ENCODE measurements around the gene MED27.

Gene MED27

DNA sequence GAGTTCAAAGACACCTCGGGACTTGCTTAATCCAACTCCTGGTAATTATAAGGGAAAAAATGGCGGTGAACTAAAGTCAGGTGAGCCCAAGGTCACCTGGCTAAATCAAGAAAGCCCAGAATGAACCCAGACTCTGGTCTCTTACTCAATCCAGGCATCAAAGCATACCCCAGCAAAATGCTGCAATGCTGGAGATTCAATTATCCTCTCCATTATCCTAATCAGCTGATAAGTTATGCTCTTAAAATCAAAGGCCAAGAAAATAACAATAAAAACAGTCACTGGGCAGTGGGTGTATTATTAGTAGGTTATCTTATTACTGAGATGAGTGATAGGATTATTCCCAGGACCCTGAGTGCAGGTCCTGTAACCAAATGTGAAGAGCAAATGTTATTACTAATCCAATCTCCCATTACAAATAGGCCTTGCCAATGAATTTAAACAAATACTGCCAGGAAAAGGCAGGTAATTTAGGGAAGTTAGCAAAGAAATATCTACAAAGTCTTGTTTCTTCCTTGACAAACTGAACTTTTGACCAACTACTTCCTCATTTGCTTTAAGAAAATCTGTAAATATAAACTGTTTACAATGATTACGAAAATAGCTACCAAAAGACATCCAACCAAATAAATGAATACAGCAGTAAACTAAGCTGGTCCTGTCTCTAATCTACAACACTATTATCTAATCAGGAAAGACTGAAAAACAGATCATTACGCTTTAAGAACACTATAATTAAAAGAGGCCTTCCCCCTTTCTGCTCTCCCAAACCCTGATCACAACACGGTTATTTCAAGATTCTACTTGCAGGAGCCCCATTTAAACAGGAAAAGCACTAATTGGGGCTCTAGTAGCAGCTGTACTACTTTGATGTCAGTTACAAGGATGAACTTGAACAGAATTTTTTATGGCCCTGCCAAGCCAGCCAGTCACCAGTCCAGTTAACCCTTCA is 103.2 kb downstream of the MED27 start:
- no peak for DNase-seq

DNA sequence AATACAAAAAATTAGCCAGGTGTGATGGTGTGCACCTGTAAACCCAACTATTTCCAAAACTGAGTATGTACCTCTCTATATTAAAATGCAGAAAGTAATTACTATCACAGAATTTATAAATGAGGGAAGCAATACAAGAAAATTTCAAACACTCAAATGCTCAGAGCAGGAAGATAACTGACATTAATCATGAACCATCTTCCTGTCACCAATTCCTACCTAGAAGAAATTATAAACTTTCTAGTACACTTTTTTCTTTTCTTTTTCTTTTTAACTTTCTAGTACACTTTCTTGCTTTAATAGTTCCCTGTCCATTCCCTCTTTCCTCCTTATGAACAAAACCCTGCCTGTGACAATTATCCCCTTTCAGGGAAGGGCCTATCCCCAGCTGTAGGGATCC is 106.8 kb downstream of the MED27 start:
- DNase-seq, result no peak

GRCh38 chr9:131971482-131972074 is 108.1 kb downstream of the MED27 start:
- DNase-seq, result no peak

- DNase-seq, result peak in 3 of 56 donors; percentile 13 to 18 (median 13)
These were observed 110.1 kb downstream of the MED27 start for GRCh38 chr9:131969469-131969989.

DNA sequence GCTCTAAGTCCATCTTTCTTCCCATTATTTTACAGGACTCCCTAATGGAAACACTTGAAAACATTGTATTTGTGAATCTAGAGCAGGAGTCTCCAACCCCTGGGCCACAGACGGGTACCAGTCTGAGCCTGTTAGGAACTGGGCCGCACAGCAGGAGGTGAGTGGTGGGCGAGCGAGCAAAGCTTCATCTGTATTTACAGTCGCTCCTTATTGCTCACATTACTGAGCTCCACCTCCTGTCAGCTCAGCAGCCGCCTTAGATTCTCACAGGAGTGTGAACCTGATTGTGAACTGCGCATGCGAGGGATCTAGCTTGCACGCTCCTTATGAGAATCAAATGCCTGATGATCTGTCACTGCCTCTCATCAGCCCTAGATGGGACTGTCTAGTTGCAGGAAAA is 111.0 kb downstream of the MED27 start:
- DNase-seq, result no peak

- DNase-seq, result no peak
These were observed 113.8 kb downstream of the MED27 start for GRCh38 chr9:131965841-131966240.

GRCh38 chr9:131965103-131965502 is 114.6 kb downstream of the MED27 start:
- no peak for DNase-seq

DNA sequence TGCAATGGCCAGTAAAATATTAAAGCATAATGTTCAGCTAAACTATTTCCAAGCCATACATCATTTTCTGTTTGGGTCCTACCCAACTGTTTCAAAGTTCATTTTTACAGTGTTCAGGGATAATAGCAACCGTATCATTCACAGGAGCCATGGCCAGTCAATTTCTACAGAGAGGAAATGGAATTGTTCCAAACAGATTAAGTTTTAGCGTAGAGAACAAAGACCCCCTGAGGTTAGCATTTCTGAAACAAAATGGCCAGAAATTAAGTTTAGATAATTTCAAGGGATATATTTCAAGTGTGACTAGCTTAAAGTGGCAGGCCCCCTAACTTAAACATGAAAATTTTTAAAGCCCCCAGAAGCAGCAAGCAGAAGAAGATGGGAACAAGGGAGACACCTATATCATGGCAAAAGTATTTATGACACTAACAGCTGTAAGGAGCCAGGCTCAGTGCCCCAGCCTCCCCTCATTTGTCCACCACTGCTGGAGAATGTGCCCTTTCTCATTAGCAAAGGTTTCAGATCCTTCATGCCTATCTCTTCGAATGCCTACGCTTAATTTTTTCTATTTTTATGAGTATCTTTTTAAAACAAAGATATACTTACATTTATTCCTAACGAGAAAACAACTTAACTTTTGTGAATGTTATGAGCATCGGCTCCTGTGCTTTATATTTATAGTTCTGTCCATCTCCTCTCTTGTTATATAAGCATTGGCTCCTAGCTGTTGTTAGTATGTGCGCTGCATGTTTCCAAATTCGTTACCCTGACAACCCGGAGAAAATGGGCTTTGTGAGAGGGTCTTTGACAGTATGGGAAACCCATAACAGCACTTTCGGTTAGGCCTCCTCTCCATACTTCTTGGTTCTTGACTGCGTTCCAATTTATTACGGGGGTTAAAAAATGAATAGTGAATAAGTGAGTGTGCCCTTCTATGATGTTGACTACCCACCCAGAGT is 116.3 kb downstream of the MED27 start:
- DNase-seq, result no peak

DNA sequence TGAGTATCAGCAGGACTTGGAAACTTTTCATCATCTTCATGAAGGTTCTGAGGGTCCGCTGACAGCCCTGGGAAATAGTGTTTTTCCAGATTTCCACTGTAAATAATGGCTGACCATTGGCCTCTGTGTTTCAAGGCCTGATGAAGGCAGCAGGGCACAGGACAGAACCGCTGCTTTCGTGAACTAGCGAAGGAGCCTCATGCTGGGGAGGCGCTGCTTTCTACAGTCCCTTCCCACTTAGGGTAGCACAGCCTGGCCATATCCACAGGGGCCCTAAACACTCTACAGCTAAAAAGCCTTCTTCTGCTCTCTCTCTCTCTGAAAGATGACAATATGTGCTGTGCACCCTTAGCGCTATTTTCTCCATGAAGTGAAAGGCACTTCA is 118.2 kb downstream of the MED27 start:
- peak in 6 of 56 donors; percentile 9 to 52 (median 28) for DNase-seq

DNA sequence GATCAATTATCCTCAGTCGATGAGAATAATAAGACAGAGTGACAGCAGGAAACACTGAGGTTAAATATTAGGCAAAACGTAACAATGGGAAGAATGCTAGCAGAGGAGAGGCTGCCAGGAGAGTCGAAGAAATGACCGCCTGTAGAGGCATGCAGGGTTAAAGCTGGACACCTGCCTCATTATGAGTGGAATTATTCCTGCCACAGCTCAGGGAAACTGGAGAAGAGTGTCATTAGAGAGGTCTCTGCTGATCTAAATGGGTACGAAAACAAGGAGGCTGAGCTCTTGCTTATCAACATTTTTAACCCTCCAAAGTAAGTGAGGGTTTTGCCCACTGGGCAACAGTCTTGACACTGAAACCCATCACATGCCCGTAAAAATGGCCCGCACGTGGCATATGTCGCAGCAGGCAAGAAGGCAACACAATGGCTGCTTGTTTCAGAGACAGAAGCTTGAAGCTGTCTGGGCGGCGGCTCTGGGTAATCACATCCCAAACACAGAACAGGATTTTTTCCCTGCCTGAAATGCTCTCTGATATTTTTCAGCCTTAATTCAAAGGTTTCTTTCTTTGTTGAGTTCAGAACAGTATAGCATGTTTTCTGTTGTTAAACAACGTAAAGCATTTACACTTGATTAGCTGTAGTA is 118.7 kb downstream of the MED27 start:
- peak in 41 of 56 donors; percentile 12 to 80 (median 53) for DNase-seq

DNA sequence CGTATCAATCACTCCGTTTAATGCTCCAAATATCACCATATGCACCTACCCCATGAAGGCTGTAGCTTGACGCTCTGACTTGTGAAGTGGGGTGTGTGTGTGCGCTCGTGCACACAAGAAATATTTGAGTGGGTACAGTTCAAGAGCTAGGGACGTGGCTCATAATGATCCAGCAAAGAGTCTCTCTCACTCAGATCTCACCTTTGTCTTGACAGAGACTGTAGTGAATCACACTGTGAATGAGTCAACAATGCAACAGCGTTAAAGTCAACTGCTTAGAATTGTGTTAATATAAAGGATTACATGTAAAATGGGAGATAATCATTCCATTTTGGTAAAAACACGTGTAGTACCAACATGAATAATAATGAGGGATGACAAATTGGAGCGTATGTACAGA is 119.4 kb downstream of the MED27 start:
- DNase-seq, result peak in 1 of 56 donors; percentile 11

GRCh38 chr9:131959887-131960286 is 119.8 kb downstream of the MED27 start:
- DNase-seq, result no peak

- DNase-seq, result no peak
These were observed 120.6 kb downstream of the MED27 start for GRCh38 chr9:131959056-131959455.

DNA sequence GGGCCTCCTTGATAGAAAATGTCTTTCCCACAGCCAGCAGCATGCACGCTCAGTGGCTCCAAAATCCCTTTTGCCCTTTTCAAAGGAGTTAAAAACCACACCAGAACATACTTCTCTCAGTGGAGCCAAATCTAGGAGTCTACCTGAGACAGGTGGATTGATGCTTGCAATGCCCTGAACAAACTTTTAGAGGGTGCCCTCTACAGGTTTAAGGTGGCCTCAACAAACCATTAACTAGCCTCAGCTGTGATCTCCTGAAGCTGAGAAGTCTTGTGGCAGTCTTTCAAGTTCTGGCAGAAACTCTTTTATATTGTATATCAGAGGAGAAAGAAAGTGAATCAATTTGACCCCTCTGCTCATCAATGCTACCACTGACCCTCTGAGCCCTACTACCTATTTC is 125.4 kb downstream of the MED27 start:
- DNase-seq, result no peak

DNA sequence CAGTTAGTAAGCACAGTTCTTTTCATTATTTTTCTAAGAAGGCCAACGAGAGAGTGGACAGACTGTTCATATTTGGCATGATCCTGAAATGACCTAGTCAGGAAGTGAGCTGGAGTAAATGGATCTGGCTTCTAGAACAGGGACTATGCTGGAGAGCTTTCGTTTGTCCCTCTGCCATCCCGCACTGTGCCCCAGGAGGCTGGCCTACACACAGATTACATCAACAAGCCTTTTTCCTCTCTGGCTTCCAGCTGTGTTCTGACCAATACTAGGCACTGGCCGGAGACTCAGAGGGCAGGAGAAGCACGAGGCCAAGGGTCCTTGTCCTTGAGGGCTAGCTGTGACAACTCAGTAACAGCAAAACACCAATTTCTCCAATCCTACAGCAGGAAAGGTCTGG is 127.8 kb downstream of the MED27 start:
- DNase-seq, result peak in 34 of 56 donors; percentile 11 to 66 (median 40)

DNA sequence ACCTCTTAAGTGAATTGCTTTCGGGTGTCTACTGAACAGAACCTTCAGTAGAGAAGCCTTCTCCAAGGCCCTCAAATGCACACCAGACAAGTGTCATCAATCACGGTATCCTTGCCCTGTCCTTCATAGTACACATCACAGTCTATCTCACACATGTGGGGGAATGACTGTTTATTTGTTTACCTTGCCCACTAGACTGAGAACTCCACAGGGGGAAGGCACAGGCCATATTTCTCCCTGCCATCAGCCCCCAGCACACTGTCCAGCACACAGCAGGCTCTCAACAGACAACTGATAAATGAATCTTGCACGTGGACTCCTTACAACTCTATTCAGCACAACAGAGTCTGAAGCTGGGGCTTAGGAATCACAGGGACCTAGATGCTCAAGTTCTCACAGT is 128.5 kb downstream of the MED27 start:
- no peak for DNase-seq

DNA sequence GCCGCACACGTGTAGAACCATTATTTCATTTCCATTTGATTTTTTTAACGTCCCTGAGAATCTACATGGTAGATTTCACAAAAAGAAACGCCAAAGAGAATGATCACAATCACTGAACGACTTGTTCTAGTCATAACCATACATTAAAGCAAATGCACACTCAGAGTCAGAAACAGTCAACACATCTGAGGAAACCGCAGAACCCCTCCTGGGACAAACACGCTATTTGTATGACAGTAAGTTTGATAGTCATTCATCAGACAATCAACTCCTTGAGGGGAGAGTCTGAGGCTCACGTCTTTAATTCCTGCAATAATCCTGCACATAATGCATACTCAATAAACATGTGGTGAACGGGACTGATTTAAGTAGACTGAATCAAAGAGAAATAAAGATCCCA is 129.2 kb downstream of the MED27 start:
- no peak for DNase-seq

- no peak for DNase-seq
These were observed 133.5 kb downstream of the MED27 start for GRCh38 chr9:131946180-131946579.

DNA sequence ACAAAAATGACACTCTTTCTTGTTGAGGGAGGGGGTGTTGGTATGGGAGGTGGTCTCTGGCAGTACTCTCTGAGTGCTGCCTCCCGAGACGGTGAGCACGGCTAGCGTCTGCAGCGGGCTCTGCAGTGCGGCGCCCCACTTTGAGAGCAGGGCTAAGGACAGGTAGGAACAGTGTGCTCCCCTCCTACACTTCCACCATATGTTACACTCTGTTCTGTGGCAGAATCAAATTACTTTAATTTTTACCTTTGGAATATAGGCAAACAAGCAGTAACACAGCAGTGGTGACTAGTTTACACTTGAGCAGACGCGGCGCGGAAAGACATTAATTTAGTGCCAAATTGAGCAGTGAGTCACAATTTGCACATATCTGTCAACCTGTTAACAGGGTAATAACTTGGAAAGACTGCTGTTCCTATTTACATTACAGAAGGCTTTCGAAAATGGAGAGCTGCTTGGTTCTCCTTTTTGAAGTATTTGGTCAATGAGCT is 136.3 kb downstream of the MED27 start:
- peak in 14 of 56 donors; percentile 5 to 59 (median 30) for DNase-seq

DNA sequence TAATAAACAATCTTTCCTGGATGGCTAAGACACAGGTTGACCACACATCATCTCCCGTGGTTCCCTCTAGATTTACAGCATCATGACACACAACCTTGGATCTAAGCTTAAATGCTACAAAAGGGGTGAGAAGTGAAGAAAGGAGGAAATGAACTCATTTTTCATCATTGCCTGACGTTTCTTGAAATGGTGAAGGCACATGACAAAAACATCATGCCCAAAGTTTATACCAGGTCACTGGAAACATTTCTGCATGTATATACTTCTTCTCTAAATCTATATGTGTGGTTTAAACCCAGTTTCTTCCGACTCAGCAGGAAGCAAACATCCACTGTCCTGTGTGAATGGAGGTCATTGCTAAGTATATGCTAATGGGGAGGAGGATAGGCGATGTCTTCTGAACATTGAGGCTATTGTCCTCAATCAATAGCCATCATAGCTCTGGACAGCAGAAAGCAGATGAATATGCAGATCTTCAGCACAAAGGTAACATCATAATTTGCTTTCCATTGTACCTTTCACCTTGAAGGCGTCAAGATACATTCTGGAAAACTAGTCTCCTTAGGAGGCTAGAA is 137.4 kb downstream of the MED27 start:
- no peak for DNase-seq

Data from amygdala (tissue), 56 donors.